H1 (cell line): ENCODE results near the gene PIAS1. TPM values are rescaled to one million over a fixed set of nuclear protein-coding genes. Genes with fewer than 3 reads are reported as not detected.
A peak's percentile ranks its signal among the peaks of the same experiment; 100 is the strongest.

Experiments
- CTCF ChIA-PET: fragments of 300-600 bp; sonication (Branson Sonifier 250); formaldehyde crosslinking; loops from one replicate; lab custom pipeline; 2021; ENCODE audit not compliant: partially characterized antibody; lab: Charles Lee
- POLR2A ChIA-PET: fragments of 300-600 bp; sonication (Branson Sonifier 250); formaldehyde crosslinking; loops from one replicate; lab custom pipeline; 2021; ENCODE audit warnings: inconsistent platforms; ENCODE audit not compliant: partially characterized antibody; lab: Charles Lee
- DNase-seq, 2 experiments: peaks; one replicate each; pipeline versions ENCODE4 v3.0.0 to v3.0.0-alpha.2; 2010 to 2022; ENCODE audit warnings: low spot score in 2 of 2, low read depth in 1 of 2, mixed read lengths in 1 of 2
- FAIRE-seq: peaks from 2 replicates; lab custom pipeline; 2011; peaks lifted over from hg19 to GRCh38; lab: Jason Lieb, UNC
- H2AFZ ChIP-seq: 2 replicates; pipeline ENCODE4 v1.8.1; 2012; ENCODE audit warnings: low read length, inconsistent platforms
- H2AK5ac ChIP-seq: 2 replicates; pipeline ENCODE4 v1.6.1; 2013; ENCODE audit warnings: low read depth, low read length
- H2BK120ac ChIP-seq: replicated peaks from 2 replicates; pipeline ENCODE3; 2013; ENCODE audit warnings: low read depth, low read length, inconsistent platforms
- H2BK12ac ChIP-seq: 2 replicates; pipeline ENCODE4 v1.6.1; 2013; ENCODE audit warnings: low read depth, low read length
- H2BK15ac ChIP-seq: 2 replicates; pipeline ENCODE4 v1.6.1; 2013; ENCODE audit warnings: low read length
- H2BK20ac ChIP-seq: 2 replicates; pipeline ENCODE4 v1.6.1; 2013; ENCODE audit warnings: low read length
- H2BK5ac ChIP-seq: 2 replicates; pipeline ENCODE4 v1.6.1; 2013; ENCODE audit warnings: low read depth, low read length
- H3K14ac ChIP-seq: 2 replicates; pipeline ENCODE4 v1.6.1; 2013; ENCODE audit warnings: inconsistent platforms; ENCODE audit not compliant: insufficient read length
- H3K18ac ChIP-seq: 2 replicates; pipeline ENCODE4 v1.6.1; 2013; ENCODE audit warnings: low read length; ENCODE audit errors: extremely low read depth
- H3K23ac ChIP-seq: 2 replicates; pipeline ENCODE4 v1.6.1; 2013; ENCODE audit warnings: inconsistent platforms; ENCODE audit not compliant: insufficient read length
- H3K23me2 ChIP-seq: 2 replicates; pipeline ENCODE4 v1.6.1; 2013; ENCODE audit warnings: low read depth, low read length
- H3K27ac ChIP-seq: 2 replicates; pipeline ENCODE4 v1.6.1; 2011; ENCODE audit warnings: low read depth, low read length, inconsistent platforms
- H3K27me3 ChIP-seq, 4 experiments: replicated peaks in 1 of 4; 1 replicate in 1 of 4; 2 replicates in 3 of 4; pipeline versions ENCODE4 v1.6.1 to v1.8.1; 2011 to 2013; ENCODE audit warnings: low read length in 3 of 4, mild to moderate bottlenecking in 3 of 4, inconsistent platforms in 2 of 4, mixed read lengths in 2 of 4, moderate library complexity in 1 of 4; ENCODE audit not compliant: control insufficient read depth in 3 of 4, insufficient read depth in 3 of 4; ENCODE audit errors: extremely low read depth in 1 of 4
- H3K36me3 ChIP-seq, 4 experiments: 2 replicates each; pipeline versions ENCODE4 v1.6.1 to v1.8.1; 2011 to 2013; ENCODE audit warnings: mild to moderate bottlenecking in 4 of 4, low read length in 3 of 4, moderate library complexity in 2 of 4, control low read depth in 1 of 4, inconsistent platforms in 1 of 4; ENCODE audit not compliant: insufficient read depth in 4 of 4, control insufficient read depth in 2 of 4
- H3K4ac ChIP-seq: replicated peaks from 2 replicates; pipeline ENCODE3; 2013; ENCODE audit warnings: low read length, low read depth, mixed read lengths, inconsistent platforms; ENCODE audit not compliant: insufficient read length
- H3K4me1 ChIP-seq, 4 experiments: replicated peaks in 1 of 4; 1 replicate in 1 of 4; 2 replicates in 3 of 4; pipeline versions ENCODE4 v1.6.1 to v1.8.1; 2011 to 2013; ENCODE audit warnings: low read length in 3 of 4, inconsistent platforms in 2 of 4, mixed read lengths in 1 of 4; ENCODE audit not compliant: insufficient read depth in 4 of 4, control insufficient read depth in 3 of 4
- H3K4me2 ChIP-seq, 2 experiments: 2 replicates each; pipeline versions ENCODE4 v1.6.1 to v1.8.1; 2011 to 2013; ENCODE audit warnings: low read depth in 2 of 2, low read length in 2 of 2, control low read depth in 1 of 2, inconsistent platforms in 1 of 2, mild to moderate bottlenecking in 1 of 2; ENCODE audit not compliant: insufficient read depth in 1 of 2
- H3K4me3 ChIP-seq, 4 experiments: fragments of 200-600, 300-600 bp in 1 of 4; sonication (generic), shearing (Covaris generic), sonication (Bioruptor Twin) in 1 of 4; 2 replicates each; pipeline versions ENCODE4 v1.5.1 to v1.8.1; 2011 to 2016; ENCODE audit warnings: low read length in 4 of 4, low read depth in 3 of 4, control low read depth in 2 of 4, inconsistent platforms in 2 of 4, mild to moderate bottlenecking in 2 of 4, mixed read lengths in 1 of 4, moderate library complexity in 1 of 4; ENCODE audit not compliant: insufficient read depth in 2 of 4; ENCODE audit errors: extremely low read depth in 1 of 4
- H3K56ac ChIP-seq: replicated peaks from 2 replicates; pipeline ENCODE3; 2013; ENCODE audit warnings: low read depth, mild to moderate bottlenecking, mixed read lengths, low read length, inconsistent platforms; ENCODE audit not compliant: insufficient read length
- H3K79me1 ChIP-seq: 2 replicates; pipeline ENCODE4 v1.6.1; 2013; ENCODE audit warnings: low read depth, low read length, control low read depth
- H3K79me2 ChIP-seq, 2 experiments: 2 replicates each; pipeline versions ENCODE4 v1.6.1 to v1.8.1; 2012 to 2013; ENCODE audit warnings: low read length in 2 of 2, mild to moderate bottlenecking in 2 of 2, inconsistent platforms in 1 of 2; ENCODE audit not compliant: insufficient read depth in 2 of 2, control insufficient read depth in 1 of 2
- H3K9ac ChIP-seq, 4 experiments: replicated peaks in 1 of 4; 1 replicate in 1 of 4; 2 replicates in 3 of 4; pipeline versions ENCODE4 v1.6.1 to v1.8.1; 2011 to 2013; ENCODE audit warnings: low read depth in 3 of 4, low read length in 3 of 4, control low read depth in 2 of 4, mild to moderate bottlenecking in 2 of 4, moderate library complexity in 2 of 4, inconsistent platforms in 1 of 4; ENCODE audit errors: extremely low read depth in 1 of 4
- H3K9me3 ChIP-seq, 2 experiments: 2 replicates each; pipeline versions ENCODE4 v1.6.1 to v1.8.1; 2012 to 2013; ENCODE audit warnings: mild to moderate bottlenecking in 2 of 2, moderate library complexity in 2 of 2, control low read depth in 1 of 2, inconsistent platforms in 1 of 2, low read depth in 1 of 2, low read length in 1 of 2, mixed read lengths in 1 of 2; ENCODE audit not compliant: insufficient read depth in 2 of 2
- H4K20me1 ChIP-seq, 2 experiments: replicated peaks in 1 of 2; 2 replicates each; pipeline versions ENCODE3 to v1.8.1; 2011 to 2013; ENCODE audit warnings: inconsistent platforms in 2 of 2, low read length in 2 of 2, mild to moderate bottlenecking in 1 of 2; ENCODE audit not compliant: insufficient read depth in 2 of 2, control insufficient read depth in 1 of 2
- H4K5ac ChIP-seq: 2 replicates; pipeline ENCODE4 v1.6.1; 2013; ENCODE audit warnings: low read length, low read depth, mixed read lengths, inconsistent platforms; ENCODE audit not compliant: insufficient read length
- H4K8ac ChIP-seq: 2 replicates; pipeline ENCODE4 v1.8.0; 2013; ENCODE audit warnings: mild to moderate bottlenecking, moderate library complexity, low read length, inconsistent platforms; ENCODE audit not compliant: insufficient read depth; ENCODE audit errors: extremely low read depth
- H4K91ac ChIP-seq: replicated peaks from 2 replicates; pipeline ENCODE3; 2013; ENCODE audit warnings: low read length, mixed read lengths, inconsistent platforms; ENCODE audit not compliant: insufficient read length
- POLR2A ChIP-seq, 2 experiments: IDR thresholded peaks; 1 replicate in 1 of 2; 2 replicates in 1 of 2; pipeline ENCODE4 v1.6.1; 2011; ENCODE audit warnings: low read depth in 2 of 2, low read length in 2 of 2, mild to moderate bottlenecking in 2 of 2; ENCODE audit errors: control extremely low read depth in 1 of 2
- SIX5 ChIP-seq: IDR thresholded peaks from 2 replicates; pipeline ENCODE4 v1.6.1; 2011; ENCODE audit warnings: mild to moderate bottlenecking, low read depth, low read length
- WGBS, 2 experiments: shearing (Covaris generic) in 1 of 2; methylation state at CpG; one replicate each; pipeline versions ENCODE4 v1.1.6 to v1.1.7; 2013 to 2015; ENCODE audit warnings: low lambda C conversion rate in 2 of 2, mixed read lengths in 2 of 2, inconsistent platforms in 1 of 2, low coverage in 1 of 2, missing lambda C conversion rate in 1 of 2; ENCODE audit not compliant: insufficient replicate concordance in 2 of 2, insufficient coverage in 1 of 2, insufficient read length in 1 of 2; ENCODE audit errors: extremely low coverage in 1 of 2, missing lambda C conversion rate in 1 of 2; 5-methylcytosine and 5-hydroxymethylcytosine counted together
- polyA plus RNA-seq, 7 experiments: library from polyadenylated mRNA; depleted of rRNA in 3 of 7; stranded (reverse) in 5 of 7; unstranded in 2 of 7; fragments of >200 nt in 5 of 7; fragments of 200-250 nt in 2 of 7; gene quantifications; 1 replicate in 5 of 7; 2 replicates in 1 of 7; 4 replicates in 1 of 7; pipeline versions ENCODE4 v1.2.1 to v1.2.3, GENCODE V29; 2011 to 2013; ENCODE audit warnings: missing spikeins in 2 of 7, mixed read lengths in 2 of 7
- total RNA-seq: library from RNA; stranded (reverse); fragmentation: NEBNext Ultra II Directional; extraction: Animal tissue kit (Norgen Biotek cat#: 25700); gene quantifications from 2 replicates; pipeline ENCODE4 v1.2.1, GENCODE V29; 2021

Gene PIAS1
- total and polyA plus RNA-seq, 2 of the 8 experiments (the other 6 are each of a cell fraction or from before 2014, with no cell fraction given): 30.8 to 34.5 TPM

DNA sequence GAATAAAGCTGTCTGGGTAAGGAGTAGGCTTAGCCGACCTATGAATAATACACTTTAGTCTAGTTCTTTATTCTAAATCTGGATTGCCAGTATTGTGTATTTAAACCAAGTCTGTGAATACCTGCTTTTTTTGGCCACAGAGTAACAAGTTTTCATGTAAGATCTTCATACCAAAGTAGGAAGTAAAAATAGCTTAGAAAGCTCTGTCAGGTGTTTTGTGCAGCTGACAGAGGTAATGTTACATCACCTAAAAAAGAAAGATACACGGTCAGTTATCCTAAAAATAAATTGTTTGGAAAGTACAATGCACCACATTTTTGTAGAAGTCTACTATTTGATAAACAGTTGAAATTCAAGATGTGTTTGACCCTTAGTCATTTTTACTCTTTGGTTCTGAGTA lies 134.5 kb downstream of the PIAS1 start:
- Histone ChIP-seq H3K4me2 (no peak overlapping the region), H2AK5ac (no peak overlapping the region), H2BK15ac (no peak overlapping the region), H3K14ac (no peak overlapping the region), H3K23me2 (no peaks in the 10 kb centered on the region), H2BK12ac (no peak overlapping the region), H3K9ac (no peak overlapping the region), H3K79me2 (no peaks in the 10 kb centered on the region), H4K8ac (no peak overlapping the region), H2AFZ (no peak overlapping the region), H3K27ac (no peak overlapping the region), H3K4me1 (no peaks in the 10 kb centered on the region; a peak in 1 of 7 replicates), H4K20me1 (no peaks in the 10 kb centered on the region), H4K5ac (no peak overlapping the region), H3K18ac (no peak overlapping the region), H3K27me3 (no peaks in the 10 kb centered on the region), H3K56ac (no peak overlapping the region), H2BK5ac (no peak overlapping the region), H3K4ac (no peak overlapping the region), H2BK20ac (no peak overlapping the region), H3K23ac (no peak overlapping the region), H3K9me3 (no peaks in the 10 kb centered on the region), H3K79me1 (no peaks in the 10 kb centered on the region), H4K91ac (no peak overlapping the region), H3K4me3 (no peak overlapping the region), H2BK120ac (no peak overlapping the region), H3K36me3 (peaks cover 0 to 50% (median 27%) of the 10 kb centered on the region in 4 experiments; a peak in 5 of 8 replicates)
- FAIRE-seq (no peak), DNase-seq (no peak)
- no peak for TF ChIP-seq SIX5
- 0 out of 3 replicates have a peak, but pooled peaks of 1 of the 2 experiments have one; percentile 9 for TF ChIP-seq POLR2A (IDR thresholded peaks at IDR 0.05; ENCODE audit: control extremely low read depth in 1 of 2, low read depth in 2 of 2, low read length in 2 of 2)
- CTCF ChIA-PET: no interaction called here
- 87% methylated on average over 2 of the region's 2 CpGs; no CpG with 5 or more reads in 1 of the 2 experiments for WGBS, 2 experiments
- POLR2A ChIA-PET: interaction anchor here (1.0 kb wide), 1 partner anchor 11 kb away, joined by 3 read pairs; no protein-coding TSS in a partner anchor
